RCC 7860 (cell line): Measurements from ENCODE around the gene PHF21A.
"Not testable (repeated sequence)": the region's sequence is repeated elsewhere in the genome, so short reads cannot be mapped to it uniquely, and the experiment has no call there.

Experiments
- DNase-seq: peaks from one replicate; pipeline ENCODE4 v3.0.0-alpha.2; 2015; ENCODE audit warnings: low spot score
- FAIRE-seq: peaks from 2 replicates; lab custom pipeline; 2012; peaks lifted over from hg19 to GRCh38; lab: Jason Lieb, UNC

The PHF21A gene

DNA sequence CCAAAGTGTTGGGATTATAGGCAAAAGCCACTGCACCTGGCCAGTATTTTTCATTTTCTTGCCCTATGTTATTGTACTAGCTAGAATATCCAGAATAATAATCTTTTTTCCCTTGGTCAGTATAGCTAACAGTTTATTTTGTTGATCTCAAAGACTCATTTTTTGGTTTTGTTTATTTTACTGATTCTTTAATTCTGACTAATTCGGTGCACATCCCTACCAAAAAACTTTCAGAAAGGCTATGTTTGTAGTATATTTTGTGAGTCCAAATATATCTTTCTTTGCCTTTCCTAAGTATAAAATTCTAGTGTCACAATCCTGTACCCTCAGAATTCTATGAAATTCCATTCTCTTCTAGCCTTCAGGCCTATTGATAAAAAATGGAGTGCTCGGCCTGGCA lies 84.3 kb downstream of the PHF21A start:
- FAIRE-seq = no peak
- DNase-seq = no peak

DNA sequence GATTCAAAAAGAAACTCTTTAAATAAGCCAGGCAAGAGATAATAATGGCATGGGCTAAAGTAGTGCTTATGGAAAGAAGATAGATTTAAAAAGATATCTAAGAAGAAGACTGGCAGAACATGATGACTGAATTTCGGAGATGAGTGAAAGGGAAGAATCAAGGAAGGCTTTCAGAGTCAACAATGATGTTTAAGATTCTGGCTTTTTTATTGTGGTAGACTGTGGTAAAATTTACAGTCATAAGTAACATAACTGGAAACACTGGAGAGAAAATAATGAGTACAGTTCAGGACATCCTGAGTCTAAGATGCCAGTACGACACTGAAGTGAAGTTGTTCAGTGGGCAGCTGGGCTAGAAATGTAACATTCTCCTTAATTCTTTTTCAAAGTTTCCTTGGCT lies 85.2 kb downstream of the PHF21A start:
- no peak for FAIRE-seq
- no peak for DNase-seq

DNA sequence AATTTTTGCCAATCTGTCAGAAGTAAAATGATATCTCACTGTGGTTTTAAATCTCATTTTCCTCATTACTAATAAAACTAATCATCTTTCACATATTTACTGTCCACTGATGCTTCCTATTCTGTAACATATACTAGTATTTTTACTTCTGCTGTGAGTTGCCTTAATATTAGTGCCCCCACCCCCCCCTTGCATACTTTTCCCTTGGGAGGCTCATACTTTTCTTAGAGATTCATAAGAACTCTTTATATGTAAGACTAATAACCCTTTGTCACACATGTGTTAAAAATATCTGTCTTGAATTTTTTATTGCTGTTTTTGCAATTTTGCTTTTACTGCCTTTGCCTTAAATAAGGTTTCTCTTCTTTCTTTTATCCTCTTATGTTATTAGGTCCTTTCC lies 87.2 kb downstream of the PHF21A start:
- DNase-seq (no peak), FAIRE-seq (no peak)

DNA sequence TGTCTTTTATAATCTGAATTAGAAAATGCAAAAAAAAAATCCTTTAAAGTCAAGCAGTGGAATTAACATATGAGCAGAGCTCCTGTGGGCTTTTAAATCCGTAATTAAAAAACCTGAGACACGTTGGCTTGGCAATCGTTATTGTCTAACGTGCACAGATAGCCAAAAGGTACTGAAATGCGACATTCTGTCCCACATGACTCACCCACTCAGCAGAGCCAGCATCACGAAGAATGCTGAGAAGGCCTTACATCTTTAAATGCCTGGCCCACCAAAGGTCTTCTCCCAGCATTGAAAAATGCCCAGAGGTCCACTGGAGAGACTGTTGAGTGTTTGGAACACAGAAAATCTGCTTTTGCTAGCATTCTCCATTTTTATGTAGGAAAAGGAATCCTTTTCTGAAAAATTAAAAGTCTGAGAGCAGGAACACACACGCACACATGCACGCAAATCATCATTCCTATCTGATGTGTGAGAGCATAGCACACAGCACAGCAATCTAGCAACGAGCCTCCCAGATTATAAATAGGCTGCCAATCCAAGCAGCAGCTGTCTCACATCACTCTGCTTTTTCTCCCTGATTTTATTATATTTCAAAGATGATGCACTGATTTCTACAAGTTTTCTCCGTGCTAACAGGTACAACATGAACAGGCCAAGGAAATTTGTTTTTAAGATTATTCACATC lies 94.5 kb downstream of the PHF21A start:
- no peak for FAIRE-seq

DNA sequence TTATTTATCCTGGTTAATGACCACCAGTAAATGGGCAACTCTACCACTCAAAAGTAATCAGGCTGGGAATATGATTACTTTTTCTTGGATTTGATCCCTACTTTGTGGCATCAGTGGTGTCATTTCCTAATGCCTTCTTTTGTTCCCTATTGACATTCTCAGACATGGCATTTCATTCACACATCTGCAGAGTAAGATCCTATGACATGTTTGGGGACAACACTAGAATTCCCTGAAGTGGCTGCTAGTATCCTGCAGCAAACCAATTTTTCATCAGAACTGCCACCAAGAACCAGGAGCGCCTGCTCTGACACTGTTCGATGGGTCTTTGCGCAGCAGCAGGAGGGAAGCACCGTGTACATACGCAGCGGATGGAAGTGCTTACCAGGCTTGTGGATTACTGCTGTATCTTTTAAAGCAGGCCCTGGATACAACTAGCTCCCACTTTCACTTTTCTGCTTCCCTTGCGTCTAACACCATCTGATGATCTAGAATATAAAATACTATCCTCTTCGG lies 101.1 kb downstream of the PHF21A start:
- FAIRE-seq (no peak), DNase-seq (no peak)

More for the DNA sequence above, 94.5 kb downstream of the PHF21A start:
- no peak for DNase-seq

DNA sequence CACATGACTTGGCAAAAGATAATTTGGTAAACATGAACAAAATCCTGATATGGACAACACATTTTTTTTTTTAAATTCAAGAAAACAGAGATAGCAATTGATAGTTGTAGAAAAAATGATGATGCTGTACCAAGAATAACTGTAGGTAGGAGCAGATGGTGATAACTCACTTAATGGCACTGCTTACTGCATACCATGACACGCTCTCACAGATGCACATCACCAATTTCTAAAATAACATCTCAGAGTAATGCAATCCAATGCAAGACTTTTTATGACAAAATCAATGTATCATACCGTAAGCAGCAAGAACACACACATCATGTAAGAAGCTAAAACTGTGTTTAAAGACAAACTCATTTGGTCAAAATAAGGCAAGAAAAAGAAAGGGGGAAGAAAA lies 102.6 kb downstream of the PHF21A start:
- no peak for DNase-seq
- FAIRE-seq = no peak

DNA sequence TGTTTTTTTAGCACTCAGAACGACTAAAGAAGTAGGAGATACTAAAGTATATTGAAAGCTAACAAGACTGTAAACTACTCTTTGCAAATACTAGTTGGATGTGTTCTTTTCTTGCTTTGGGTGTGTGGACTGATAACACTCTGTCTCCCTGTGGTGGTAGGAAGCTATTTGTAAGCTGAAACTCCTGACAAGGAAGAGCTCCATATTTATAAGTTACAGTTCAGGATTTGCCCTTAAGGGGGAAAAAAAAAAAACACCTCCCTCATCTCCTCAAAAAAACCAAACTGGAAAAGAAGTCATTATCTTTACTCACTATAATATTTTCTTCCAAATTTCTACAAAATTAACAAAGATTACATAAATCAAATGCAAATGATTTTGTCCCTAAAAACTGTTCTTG lies 103.9 kb downstream of the PHF21A start:
- FAIRE-seq = no peak
- DNase-seq = no peak

DNA sequence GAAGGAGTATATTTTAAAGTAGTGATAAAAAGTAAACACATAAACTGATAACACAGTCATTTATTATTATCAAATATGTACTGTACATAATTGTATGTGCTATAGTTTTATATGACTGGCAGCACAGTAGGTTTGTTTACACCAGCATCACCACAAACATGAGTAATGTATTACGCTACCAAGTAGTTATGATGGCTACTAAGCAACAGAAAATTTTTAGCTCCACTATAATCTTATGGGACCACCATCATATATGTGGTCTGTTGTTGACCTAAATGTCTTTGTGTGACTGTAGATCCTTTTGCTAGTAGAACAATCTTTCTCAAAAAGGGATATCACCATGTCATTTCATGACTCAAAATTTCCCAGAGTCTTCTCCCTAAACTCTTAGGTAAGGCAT lies 105.3 kb downstream of the PHF21A start:
- DNase-seq = no peak
- FAIRE-seq = no peak

DNA sequence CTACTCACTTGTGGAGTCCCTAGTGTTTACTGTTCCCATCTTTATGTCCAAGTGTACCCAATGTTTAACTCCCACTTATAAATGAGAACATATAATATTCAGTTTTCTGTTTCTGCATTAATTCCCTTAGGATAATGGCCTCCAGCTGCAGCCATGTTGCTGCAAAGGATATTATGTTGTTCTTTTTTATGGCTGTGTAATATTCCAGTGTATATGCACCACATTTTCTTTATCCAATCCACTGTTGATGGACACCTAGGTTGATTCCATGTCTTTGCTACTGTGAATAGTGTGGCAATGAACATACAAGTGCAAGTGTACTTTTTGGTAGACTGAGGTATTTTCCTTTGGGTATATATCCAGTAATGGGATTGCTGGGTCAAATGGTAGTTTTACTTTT lies 107.1 kb downstream of the PHF21A start:
- FAIRE-seq, DNase-seq: not testable (repeated sequence)

DNA sequence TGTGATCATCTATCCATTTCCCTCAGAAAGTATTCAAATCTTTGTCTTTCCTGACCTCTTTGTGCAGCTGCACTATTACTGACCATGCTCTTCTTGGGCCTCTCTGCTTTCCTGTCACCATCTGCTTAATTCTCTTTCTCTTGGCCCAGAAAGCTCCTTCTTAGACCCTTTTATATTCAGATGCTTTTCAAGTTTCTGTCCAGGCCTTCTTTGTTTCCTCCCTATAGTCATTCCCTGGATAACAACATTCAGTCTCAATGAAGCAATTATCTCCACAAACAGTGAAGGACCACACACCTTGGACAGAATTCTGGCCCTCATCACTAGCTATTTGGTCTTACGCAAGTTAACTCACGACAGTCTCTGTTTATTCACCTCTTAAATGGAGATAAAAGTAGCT lies 109.1 kb downstream of the PHF21A start:
- FAIRE-seq = no peak

DNA sequence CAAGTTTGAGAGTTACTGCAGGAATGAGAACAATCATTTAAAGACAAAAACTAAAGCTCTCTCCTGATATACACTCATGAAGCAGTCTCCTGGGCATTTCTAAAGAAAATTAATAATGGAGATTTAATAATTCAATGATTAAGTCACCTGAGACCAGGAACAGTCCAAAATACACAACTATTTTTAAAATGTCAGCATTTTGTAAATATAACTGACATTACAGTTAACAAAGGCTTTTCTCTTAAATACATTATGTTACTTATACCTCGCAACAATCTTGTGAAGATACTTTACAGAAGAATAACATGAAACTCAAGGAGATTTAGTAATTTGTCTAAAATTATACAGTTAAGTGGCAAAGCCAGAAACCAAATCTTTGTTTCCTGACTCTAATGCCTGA lies 111.2 kb downstream of the PHF21A start:
- FAIRE-seq (no peak), DNase-seq (no peak)

More for the DNA sequence above, 109.1 kb downstream of the PHF21A start:
- DNase-seq = no peak

DNA sequence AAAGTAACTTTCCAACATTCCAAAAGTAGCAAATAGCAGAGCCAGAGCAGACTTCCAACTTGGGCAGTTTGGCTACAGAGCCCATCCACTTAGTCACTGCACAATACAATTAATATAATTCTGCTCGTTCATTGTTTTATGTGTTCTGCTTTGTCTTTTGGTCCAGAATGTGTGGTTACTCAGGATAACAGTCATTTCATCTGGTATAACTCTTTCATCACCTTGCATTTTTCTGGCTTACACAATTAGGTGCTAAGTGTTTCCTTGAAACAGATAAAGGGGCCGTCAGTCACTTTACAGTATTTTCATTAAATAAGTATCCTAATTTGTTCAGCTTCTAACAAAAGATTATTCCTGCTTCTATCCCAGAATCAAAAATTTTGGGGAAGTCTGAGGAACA lies 111.6 kb downstream of the PHF21A start:
- DNase-seq (no peak), FAIRE-seq (no peak)

DNA sequence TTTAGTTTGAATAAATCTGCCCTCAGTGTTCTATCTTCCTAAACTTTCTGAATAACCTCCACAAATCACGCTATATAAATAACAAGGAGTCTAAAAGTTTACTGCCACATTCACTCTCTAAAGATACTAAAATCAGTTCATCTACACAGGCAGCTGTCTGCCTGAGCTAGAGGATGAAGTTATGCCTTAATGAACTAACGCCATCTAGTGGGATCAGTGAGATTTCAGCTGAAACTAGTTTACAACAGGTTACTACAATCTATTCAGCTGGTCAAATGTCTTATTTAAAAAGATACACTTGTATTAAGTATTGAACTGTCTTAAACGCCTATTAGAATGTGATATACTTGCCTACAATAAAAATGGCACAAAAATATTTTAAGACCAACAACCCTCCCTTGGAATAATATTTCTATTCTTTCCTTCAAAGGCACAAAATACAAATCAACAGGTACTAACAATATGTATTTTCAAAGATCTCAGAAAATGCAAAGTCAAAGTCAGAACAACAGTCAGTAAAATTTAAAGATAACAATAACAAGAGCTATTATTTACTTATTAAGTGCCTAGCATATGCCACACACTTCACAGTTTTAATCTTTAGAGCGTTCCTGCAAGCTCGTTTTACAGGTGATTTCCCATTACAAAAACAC lies 114.7 kb downstream of the PHF21A start:
- FAIRE-seq (peak; percentile 67), DNase-seq (peak; percentile 61)

DNA sequence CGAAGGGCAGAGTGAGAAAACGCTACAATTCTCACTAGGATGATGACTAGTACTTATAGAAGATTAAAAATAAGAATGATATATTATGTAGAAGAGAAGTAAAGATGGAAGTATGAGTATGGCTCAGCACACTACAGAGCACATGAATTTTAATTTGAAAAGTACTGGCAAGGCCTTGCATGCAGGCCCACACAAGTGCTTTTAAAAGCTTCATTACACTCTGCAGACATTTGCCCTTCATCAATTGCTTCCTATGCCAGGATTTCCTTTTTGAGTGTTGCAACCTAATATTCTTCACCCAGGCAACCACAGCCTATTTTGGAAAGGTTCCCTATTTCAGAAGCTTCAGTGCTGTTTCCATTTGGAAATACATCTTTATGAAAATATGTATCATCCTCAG lies 117.7 kb downstream of the PHF21A start:
- DNase-seq (no peak), FAIRE-seq (no peak)

DNA sequence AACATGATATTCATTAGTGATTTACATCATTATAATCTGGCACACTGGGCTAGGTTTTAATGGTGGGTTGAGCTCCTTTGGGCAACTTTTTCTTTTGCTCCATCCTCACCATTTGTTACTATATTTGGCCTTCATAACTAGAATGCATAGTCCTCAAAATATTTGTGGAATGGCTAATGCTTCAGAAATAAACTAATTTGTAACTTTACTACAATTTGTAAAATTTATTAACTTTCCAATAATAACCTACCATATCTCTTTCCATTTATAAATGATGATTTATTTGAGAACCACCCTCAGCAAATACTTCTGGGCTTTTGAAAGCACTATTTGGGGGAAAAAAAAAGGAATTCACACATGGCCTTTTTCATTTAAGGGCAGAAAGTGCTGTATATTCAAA lies 119.1 kb downstream of the PHF21A start:
- no peak for DNase-seq
- FAIRE-seq = no peak

DNA sequence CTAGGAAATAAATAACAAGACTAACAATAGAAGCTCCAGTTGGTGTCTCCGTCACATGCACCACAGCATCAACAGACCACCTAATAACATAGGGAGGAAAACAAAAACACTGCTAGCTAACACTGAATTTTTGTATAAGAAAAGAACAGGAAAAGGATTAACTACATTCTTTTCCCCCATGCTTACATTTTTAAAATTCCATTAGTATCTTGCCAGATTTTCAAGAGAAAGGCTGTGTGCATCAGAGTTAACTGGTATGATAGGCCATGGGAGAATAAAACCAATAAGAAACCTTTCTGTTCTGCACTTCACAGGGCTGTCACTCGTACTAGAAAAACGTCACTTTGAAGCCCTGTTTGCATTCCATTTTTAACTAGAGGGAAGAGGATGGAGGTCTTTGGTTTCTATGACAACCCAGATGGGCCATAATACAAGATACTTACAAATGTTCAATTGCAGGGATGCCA lies 119.8 kb downstream of the PHF21A start:
- DNase-seq = no peak
- no peak for FAIRE-seq

DNA sequence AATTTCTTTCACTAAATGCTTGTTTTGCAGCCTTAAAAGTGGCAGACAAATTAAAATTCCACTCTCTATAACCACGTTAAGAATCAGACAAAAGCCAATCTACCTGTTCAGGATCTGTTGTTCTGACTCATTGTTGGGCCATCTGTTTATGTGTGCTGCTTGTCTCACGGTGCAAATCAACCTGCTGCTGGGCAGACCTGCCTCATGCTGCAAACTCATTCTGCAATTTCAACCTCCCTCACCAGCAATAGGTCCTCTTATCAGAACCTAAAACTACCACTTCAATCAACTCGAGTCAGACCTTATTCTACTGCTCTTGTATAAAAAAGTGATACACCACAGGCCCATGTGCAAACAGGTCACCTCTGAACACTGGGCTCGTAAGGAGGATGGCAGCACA lies 123.7 kb downstream of the PHF21A start:
- DNase-seq (no peak), FAIRE-seq (no peak)

DNA sequence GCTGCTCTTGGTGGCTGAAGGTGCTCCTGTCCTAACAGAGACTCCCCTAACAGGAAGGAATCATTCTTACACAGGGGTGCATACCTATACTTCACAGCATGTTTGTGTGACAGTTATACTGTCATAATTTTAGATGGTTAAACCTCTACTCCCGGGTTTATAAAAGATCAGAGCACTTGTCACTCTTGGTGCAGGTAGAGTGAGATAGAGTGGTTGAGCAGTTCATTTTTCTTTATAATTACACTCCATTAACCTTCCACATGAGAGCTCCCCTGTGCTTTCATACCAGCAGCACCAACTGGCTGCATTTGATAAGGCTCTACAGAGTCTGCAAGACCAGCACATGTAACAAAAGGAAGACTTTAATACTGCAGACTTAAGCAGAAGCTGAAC lies 125.9 kb downstream of the PHF21A start:
- FAIRE-seq (no peak), DNase-seq (no peak)

DNA sequence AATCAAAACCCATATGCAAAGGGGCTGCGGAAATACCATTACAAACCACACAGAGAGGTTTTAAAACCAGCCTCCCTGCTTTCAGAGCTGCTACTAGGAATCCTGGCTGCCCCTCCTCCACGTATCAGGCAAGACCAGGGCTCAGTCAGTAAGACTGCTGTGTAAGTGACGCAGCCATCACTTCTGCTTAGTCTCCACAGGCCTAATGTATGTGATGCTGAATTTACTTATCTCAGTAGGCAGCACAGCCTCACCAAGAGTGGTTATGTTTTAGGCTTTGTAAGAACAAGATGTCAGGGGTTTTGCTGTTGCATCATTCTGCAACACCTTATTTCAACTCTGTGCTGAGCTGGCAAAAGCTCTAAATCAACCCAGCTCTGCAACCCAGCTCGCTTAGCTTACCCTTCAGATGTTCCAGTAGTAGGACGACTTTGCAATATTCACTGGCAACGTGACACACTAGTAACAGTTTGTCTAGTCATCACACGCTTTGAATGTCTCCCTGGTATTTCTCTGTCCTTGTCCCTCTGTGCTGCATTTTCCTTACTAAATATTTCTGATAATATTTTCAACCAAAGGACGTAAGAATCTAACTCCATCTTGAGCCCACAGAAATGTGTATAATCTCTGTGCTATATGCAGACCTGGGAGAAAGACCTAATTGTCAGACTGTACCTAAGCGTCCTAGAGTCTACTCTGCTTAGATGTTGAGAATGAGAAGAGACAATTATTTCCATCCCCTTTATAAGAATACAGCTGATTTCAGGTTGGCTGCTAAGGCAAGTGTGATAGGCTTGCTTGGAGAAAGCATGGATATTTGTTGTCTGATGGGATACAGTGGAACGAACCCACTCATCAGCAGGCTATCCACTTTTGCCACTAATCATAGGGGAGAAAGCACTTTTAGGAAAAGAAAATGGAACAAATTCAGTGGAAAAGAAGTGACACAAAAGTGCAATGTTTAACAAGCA lies 126.6 kb downstream of the PHF21A start:
- FAIRE-seq (no peak), DNase-seq (no peak)

DNA sequence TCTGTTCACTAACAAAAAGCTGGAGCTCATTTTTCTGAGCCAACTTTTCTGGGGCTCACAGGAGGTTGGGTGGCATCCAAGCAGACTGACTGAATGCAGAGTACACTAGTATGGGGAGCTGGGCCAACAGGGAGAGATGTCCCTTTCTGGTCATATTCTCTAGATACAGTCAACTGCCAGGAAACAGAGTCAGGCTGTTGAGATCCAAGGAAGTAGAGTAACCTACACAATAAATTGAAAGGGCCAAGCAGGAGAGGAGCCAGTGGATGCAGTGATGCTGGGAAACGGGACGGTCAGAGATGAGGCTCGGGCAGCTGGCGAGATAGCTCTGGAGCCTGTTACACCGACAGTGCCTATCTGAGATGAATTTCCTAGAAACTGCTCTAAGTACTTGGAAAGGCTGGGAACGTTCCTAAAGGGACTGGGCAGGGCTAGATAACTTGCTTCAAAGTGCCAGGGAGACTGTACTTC lies 127.7 kb downstream of the PHF21A start:
- FAIRE-seq (no peak), DNase-seq (no peak)

DNA sequence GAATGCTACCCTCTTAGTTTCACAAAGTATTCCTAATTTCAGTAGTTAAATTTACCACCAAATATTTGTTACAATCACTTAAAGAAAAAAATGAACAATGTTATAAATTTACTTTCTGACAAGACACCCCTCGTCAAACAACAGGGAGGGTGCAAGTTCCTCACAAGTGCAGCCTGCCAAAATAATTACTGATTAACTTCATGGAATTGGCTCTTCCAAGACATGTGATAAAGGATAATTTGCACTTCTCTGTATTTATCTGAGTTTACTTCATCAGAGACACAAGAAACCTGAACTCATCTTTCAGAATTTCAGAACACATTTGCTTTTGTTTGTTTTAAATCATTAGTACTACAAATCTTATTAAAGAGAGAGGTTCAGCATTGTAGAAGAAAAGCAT lies 132.3 kb downstream of the PHF21A start:
- FAIRE-seq (no peak), DNase-seq (no peak)
